Right renal cortex interstitium (tissue), 3 donors: ENCODE measurements around the gene LMO1. TPM values are rescaled to one million over a fixed set of nuclear protein-coding genes. Genes with fewer than 3 reads are reported as not detected.

Experiments used
- DNase-seq, 3 donors: peaks; one replicate each; pipeline ENCODE4 v3.0.0-alpha.2; 2013; ENCODE audit warnings: low read depth in 3 of 3, low spot score in 2 of 3
- polyA plus RNA-seq, 3 donors: library from polyadenylated mRNA; unstranded; fragments of 120-200 nt; gene quantifications; one replicate each; pipeline ENCODE4 v1.2.1, GENCODE V29; 2013; ENCODE audit not compliant: insufficient read length in 3 of 3

Gene LMO1
- polyA plus RNA-seq, 3 donors = 0.51 to 1.2 (median 0.74) TPM

DNA sequence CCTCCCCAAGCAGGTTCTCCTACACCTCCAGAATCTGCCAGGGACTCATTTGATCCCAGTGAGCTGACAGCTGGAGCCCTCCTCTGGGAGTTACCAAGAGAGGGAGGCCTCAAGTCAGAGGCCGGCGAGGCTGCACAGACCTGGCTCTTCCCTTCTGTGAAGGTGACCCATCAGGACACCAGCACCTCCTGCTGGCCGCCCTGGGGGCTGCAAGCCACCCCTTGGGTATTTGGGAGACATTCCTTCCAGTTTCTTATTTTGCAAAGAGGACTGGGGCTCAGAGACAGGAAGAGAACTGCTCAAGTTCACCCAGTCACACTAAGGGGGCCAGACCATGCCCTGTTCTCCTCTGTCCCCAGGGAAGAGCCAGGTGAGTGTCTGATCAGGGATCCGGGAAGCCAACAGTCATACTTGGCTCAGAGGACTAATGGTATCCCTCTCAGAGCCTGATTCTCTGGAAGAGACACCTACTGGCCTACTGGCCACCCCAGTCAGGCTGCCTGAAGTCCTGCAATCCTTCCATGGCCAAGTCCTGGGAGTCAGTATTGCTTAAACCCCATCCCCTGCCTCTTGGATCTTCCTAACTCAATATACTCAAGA lies 54.4 kb downstream of the LMO1 start:
- no peak for DNase-seq

- DNase-seq = no peak
Measured at GRCh38 chr11:8207080-8208000, 56.3 kb downstream of the LMO1 start.

- no peak for DNase-seq
Measured at GRCh38 chr11:8206251-8207079, 57.2 kb downstream of the LMO1 start.

- DNase-seq = no peak
Measured at GRCh38 chr11:8205566-8205965, 58.1 kb downstream of the LMO1 start.

- no peak for DNase-seq
Measured at GRCh38 chr11:8204596-8204995, 59.1 kb downstream of the LMO1 start.

DNA sequence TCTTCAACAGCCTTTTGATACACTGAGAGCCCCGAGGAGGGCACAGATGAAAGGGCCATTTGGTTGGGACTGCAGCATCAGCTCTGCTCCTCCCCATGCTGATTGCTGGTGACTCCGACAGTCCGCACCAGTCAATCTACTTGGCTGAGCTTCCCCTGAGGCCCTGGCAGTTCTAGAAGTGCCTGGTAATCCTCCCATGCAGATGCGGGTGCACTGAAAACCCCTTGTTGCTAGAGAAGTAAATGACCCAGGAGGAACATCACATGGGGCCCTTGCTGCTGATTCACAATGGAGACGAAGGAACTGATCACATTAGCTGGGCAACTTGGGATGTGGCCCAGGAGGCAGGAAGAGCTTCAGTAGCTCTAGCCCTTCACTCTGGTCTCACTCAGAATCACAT lies 59.7 kb downstream of the LMO1 start:
- DNase-seq = no peak

DNA sequence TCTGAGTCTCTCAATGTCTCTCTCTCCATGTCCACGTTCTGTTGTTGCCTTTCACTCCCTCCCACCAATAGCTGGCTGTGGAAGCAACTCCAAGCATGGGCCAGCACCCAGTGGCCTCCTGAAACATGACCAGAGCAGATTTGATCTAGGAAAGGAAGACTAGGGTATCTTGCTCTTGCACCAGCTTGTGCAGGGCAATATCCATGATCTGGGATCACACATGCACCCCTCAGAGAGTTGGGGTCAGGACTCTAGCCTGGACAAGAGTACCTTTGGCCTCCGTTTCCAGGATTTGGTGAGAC lies 60.3 kb downstream of the LMO1 start:
- DNase-seq = no peak

GRCh38 chr11:8202516-8203413 lies 60.9 kb downstream of the LMO1 start:
- no peak for DNase-seq

GRCh38 chr11:8201644-8202365 lies 61.9 kb downstream of the LMO1 start:
- no peak for DNase-seq

- DNase-seq = no peak
Measured at GRCh38 chr11:8199676-8200075, 64.0 kb downstream of the LMO1 start.

DNA sequence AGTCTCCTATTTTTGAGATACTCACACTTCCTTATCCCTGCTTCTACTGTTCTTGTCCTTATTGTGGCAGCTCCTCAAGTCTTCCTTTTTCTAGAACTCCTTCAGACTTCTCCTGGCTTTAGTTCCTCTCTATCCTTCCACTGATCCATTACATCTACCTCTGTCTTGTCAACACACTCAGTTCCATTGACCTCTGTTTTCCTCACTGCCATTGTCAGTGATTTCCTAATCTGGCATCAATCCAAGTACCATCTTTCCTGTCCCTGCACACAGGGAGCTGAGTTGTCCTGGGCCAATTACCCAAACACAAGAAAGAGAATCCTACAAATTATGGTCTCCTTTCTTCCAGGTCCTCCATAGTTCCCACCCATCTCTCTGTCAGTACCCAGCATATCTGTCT lies 66.9 kb downstream of the LMO1 start:
- no peak for DNase-seq

- DNase-seq = no peak
Measured at GRCh38 chr11:8194956-8195355, 68.7 kb downstream of the LMO1 start.

GRCh38 chr11:8192896-8193209 lies 70.8 kb downstream of the LMO1 start:
- no peak for DNase-seq

- peak; percentile 31 to 43 (median 41) for DNase-seq
Measured at GRCh38 chr11:8192016-8192895, 71.4 kb downstream of the LMO1 start.

DNA sequence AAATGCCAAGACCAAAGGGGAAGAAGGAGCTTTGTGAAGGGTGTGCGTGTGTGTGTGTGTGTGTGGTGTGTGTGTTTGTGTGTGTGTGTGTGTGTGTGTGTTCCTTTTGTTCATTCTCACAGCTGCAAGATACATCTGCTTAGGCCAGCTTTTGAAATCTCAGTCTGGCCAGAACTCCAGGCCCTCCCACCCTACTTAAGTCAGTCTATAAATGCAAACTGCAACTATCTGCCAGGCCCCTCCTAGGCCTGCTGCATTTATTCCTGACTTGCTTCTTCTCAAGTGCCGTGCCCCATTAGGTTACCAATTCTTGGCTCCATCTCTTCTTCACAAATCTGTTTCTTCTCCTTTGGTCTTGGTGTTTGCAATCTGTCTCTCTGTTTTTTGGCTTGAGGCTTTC lies 73.2 kb downstream of the LMO1 start:
- no peak for DNase-seq

DNA sequence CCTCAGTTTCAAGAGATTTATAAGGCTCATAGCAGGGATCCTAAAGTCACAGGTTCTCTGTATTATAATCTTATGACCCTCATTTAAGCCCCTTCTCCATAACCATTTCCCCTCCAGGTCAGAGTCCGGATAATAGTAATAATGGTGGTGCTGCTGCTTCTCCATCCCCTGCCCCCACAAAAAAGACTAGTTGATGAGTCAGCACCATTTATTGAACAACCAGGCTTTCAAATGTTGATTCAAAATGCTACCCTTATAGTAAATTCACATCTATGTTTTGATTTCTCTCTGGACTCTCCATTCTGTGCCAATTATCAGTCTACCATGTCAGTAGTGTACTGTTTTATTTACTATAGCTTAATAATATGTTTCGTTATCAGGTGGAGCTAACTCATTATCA lies 77.2 kb downstream of the LMO1 start:
- no peak for DNase-seq

DNA sequence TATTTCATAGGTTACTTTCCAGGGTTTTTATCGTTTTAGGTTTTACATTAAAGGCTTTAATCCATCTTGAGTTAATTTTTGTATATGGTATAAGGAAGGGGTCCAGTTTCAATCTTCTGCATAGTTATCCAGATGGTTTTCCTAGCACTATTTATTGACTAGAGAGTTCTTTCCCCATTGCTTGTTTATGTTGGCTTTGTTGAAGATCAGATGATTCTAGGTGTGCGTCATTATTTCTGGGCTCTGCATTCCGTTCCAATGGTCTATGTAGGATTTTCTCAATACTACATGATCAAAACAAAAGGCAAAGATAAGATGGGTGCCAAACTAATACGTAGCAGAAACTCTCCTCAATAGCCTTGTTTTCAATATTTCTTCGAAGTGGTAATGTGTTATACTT lies 80.6 kb downstream of the LMO1 start:
- no peak for DNase-seq

GRCh38 chr11:8180469-8180868 lies 83.2 kb downstream of the LMO1 start:
- DNase-seq = no peak

GRCh38 chr11:8178297-8178696 lies 85.4 kb downstream of the LMO1 start:
- DNase-seq = no peak
